SK-N-SH treated with all-trans-retinoic acid at 6 μM for 48 hours (cell line): ENCODE results near the gene ATP8B2.
A peak's percentile ranks its signal among the peaks of the same experiment; 100 is the strongest.
"Not testable (repeated sequence)": the region's sequence is repeated elsewhere in the genome, so short reads cannot be mapped to it uniquely, and the experiment has no call there.

Experiments used
- ATAC-seq: fragments of 200-7000 bp; cut with Tn5 transposase; 3 replicates; pipeline ENCODE4 v1.9.1; 2020; ENCODE audit warnings: mild to moderate bottlenecking, moderate library complexity
- ARNTL ChIP-seq: fragments of 450-650 bp; formaldehyde crosslinking; IDR thresholded peaks from 2 replicates; pipeline ENCODE4 v1.5.0; 2020; ENCODE audit warnings: low read depth, mild to moderate bottlenecking, moderate library complexity, borderline replicate concordance
- BACH2 ChIP-seq: fragments of 250-450 bp; sonication (Bioruptor Pico); IDR thresholded peaks from 2 replicates; pipeline ENCODE4 v1.9.0; 2021; ENCODE audit warnings: mild to moderate bottlenecking, borderline replicate concordance
- CREB5 ChIP-seq: fragments of 250-450 bp; sonication (Bioruptor Pico); IDR thresholded peaks from 2 replicates; pipeline ENCODE4 v1.5.1; 2020; ENCODE audit warnings: low read depth, mild to moderate bottlenecking, moderate library complexity
- ESRRG ChIP-seq: fragments of 250-450 bp; sonication (Bioruptor Pico); IDR thresholded peaks from 2 replicates; pipeline ENCODE4 v1.6.1; 2021; ENCODE audit warnings: mild to moderate bottlenecking
- GLIS3 ChIP-seq: fragments of 250-450 bp; sonication (Bioruptor Pico); IDR thresholded peaks from 2 replicates; pipeline ENCODE4 v1.5.0; 2020; ENCODE audit warnings: mild to moderate bottlenecking, moderate library complexity
- OSR1 ChIP-seq: fragments of 250-450 bp; sonication (Bioruptor Pico); IDR thresholded peaks from 2 replicates; pipeline ENCODE4 v1.8.0; 2022; ENCODE audit warnings: moderate library complexity, mild to moderate bottlenecking, inconsistent platforms
- PPARA ChIP-seq: fragments of 250-450 bp; sonication (Bioruptor Pico); IDR thresholded peaks from 2 replicates; pipeline ENCODE4 v1.5.0; 2020; ENCODE audit warnings: mild to moderate bottlenecking, borderline replicate concordance
- RARB ChIP-seq: fragments of 250-450 bp; sonication (Bioruptor Pico); IDR thresholded peaks from 2 replicates; pipeline ENCODE4 v1.8.0; 2021; ENCODE audit warnings: mild to moderate bottlenecking, moderate library complexity
- TCF4 ChIP-seq: fragments of 250-450 bp; sonication (Bioruptor Pico); IDR thresholded peaks from 2 replicates; pipeline ENCODE4 v1.8.0; 2021; ENCODE audit warnings: mild to moderate bottlenecking, moderate library complexity, borderline replicate concordance
- TOX ChIP-seq: fragments of 250-450 bp; sonication (Bioruptor Pico); IDR thresholded peaks from 2 replicates; pipeline ENCODE4 v1.8.0; 2021; ENCODE audit warnings: mild to moderate bottlenecking, moderate library complexity, borderline replicate concordance
- ZC3H10 ChIP-seq: fragments of 250-450 bp; sonication (Bioruptor Pico); IDR thresholded peaks from 2 replicates; pipeline ENCODE4 v1.5.1; 2021; ENCODE audit warnings: mild to moderate bottlenecking, moderate library complexity
- ZFP3 ChIP-seq: fragments of 250-450 bp; sonication (Bioruptor Pico); IDR thresholded peaks from 2 replicates; pipeline ENCODE4 v1.5.0; 2020; ENCODE audit warnings: mild to moderate bottlenecking, moderate library complexity
- ZFP30 ChIP-seq: fragments of 450-650 bp; formaldehyde crosslinking; IDR thresholded peaks from 2 replicates; pipeline ENCODE4 v1.5.0; 2022; ENCODE audit warnings: mild to moderate bottlenecking, moderate library complexity
- ZNF70 ChIP-seq: fragments of 450-650 bp; formaldehyde crosslinking; IDR thresholded peaks from 2 replicates; pipeline ENCODE4 v1.5.0; 2020; ENCODE audit warnings: mild to moderate bottlenecking, moderate library complexity
- TF ChIP-seq, protein P1 (sequence below): fragments of 250-450 bp; sonication (Bioruptor Pico); IDR thresholded peaks from 2 replicates; pipeline ENCODE4 v1.8.0; 2021; ENCODE audit warnings: low read depth, mild to moderate bottlenecking, moderate library complexity, borderline replicate concordance
- TF ChIP-seq, protein P2 (sequence below): fragments of 250-450 bp; sonication (Bioruptor Pico); IDR thresholded peaks from 2 replicates; pipeline ENCODE4 v1.5.1; 2021; ENCODE audit warnings: mild to moderate bottlenecking, moderate library complexity
- TF ChIP-seq, protein P3 (sequence below): fragments of 250-450 bp; sonication (Bioruptor Pico); IDR thresholded peaks from 2 replicates; pipeline ENCODE4 v1.8.0; 2020; ENCODE audit warnings: mild to moderate bottlenecking, moderate library complexity, borderline replicate concordance
- TF ChIP-seq, protein P4 (sequence below): fragments of 250-450 bp; sonication (Bioruptor Pico); IDR thresholded peaks from 2 replicates; pipeline ENCODE4 v1.5.0; 2020; ENCODE audit warnings: mild to moderate bottlenecking, moderate library complexity

ATP8B2 gene

DNA sequence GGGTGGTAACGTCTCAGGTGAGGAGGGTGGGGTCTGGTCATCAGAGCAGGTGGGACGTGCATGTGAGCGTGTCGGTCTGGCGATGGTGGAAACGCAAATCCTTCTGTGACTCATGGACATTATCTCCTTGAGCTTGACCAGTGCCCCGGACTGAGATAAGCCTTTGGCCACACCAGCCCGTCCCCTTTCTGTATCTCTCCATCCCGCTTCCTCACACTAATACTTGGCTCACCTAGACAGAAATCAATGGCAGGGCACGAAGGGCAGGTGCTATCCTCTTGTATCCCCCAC, 12.3 kb upstream of the ATP8B2 start:
- no peak for ATAC-seq
- TF ChIP-seq PPARA (no peak), ZFP3 (CRISPR knock-in tag) (no peak), BACH2 (CRISPR knock-in tag) (no peak), ZFP30 (no peak), ESRRG (CRISPR knock-in tag) (no peak), RARB (CRISPR knock-in tag) (no peak), ZNF70 (no peak), OSR1 (CRISPR knock-in tag) (no peak), TCF4 (CRISPR knock-in tag) (no peak), ARNTL (CRISPR knock-in tag) (no peak)
- TF ChIP-seq, protein P1, sequence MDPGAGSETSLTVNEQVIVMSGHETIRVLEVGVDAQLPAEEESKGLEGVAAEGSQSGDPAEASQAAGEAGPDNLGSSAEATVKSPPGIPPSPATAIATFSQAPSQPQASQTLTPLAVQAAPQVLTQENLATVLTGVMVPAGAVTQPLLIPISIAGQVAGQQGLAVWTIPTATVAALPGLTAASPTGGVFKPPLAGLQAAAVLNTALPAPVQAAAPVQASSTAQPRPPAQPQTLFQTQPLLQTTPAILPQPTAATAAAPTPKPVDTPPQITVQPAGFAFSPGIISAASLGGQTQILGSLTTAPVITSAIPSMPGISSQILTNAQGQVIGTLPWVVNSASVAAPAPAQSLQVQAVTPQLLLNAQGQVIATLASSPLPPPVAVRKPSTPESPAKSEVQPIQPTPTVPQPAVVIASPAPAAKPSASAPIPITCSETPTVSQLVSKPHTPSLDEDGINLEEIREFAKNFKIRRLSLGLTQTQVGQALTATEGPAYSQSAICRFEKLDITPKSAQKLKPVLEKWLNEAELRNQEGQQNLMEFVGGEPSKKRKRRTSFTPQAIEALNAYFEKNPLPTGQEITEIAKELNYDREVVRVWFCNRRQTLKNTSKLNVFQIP, result no peak
- TF ChIP-seq, protein P2, sequence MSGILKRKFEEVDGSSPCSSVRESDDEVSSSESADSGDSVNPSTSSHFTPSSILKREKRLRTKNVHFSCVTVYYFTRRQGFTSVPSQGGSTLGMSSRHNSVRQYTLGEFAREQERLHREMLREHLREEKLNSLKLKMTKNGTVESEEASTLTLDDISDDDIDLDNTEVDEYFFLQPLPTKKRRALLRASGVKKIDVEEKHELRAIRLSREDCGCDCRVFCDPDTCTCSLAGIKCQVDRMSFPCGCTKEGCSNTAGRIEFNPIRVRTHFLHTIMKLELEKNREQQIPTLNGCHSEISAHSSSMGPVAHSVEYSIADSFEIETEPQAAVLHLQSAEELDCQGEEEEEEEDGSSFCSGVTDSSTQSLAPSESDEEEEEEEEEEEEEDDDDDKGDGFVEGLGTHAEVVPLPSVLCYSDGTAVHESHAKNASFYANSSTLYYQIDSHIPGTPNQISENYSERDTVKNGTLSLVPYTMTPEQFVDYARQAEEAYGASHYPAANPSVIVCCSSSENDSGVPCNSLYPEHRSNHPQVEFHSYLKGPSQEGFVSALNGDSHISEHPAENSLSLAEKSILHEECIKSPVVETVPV (CRISPR knock-in tag), result no peak

GRCh38 chr1:154314226-154314625, 11.1 kb upstream of the ATP8B2 start:
- ATAC-seq, result not testable (repeated sequence)

- TF ChIP-seq TCF4 (CRISPR knock-in tag), result no peak
- no peak for TF ChIP-seq RARB (CRISPR knock-in tag)
- no peak for TF ChIP-seq GLIS3 (CRISPR knock-in tag)
- ATAC-seq, result no peak
Observed at GRCh38 chr1:154316704-154317103, 8.6 kb upstream of the ATP8B2 start.

- TF ChIP-seq BACH2 (CRISPR knock-in tag) (no peak), CREB5 (CRISPR knock-in tag) (no peak), OSR1 (CRISPR knock-in tag) (no peak), TOX (CRISPR knock-in tag) (no peak), ARNTL (CRISPR knock-in tag) (no peak), ZFP30 (no peak), GLIS3 (CRISPR knock-in tag) (no peak), RARB (CRISPR knock-in tag) (no peak), ZC3H10 (CRISPR knock-in tag) (no peak), TCF4 (CRISPR knock-in tag) (no peak), PPARA (no peak)
- TF ChIP-seq, protein P2 (CRISPR knock-in tag), result no peak
- TF ChIP-seq, protein P3, sequence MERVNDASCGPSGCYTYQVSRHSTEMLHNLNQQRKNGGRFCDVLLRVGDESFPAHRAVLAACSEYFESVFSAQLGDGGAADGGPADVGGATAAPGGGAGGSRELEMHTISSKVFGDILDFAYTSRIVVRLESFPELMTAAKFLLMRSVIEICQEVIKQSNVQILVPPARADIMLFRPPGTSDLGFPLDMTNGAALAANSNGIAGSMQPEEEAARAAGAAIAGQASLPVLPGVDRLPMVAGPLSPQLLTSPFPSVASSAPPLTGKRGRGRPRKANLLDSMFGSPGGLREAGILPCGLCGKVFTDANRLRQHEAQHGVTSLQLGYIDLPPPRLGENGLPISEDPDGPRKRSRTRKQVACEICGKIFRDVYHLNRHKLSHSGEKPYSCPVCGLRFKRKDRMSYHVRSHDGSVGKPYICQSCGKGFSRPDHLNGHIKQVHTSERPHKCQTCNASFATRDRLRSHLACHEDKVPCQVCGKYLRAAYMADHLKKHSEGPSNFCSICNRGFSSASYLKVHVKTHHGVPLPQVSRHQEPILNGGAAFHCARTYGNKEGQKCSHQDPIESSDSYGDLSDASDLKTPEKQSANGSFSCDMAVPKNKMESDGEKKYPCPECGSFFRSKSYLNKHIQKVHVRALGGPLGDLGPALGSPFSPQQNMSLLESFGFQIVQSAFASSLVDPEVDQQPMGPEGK (CRISPR knock-in tag), result no peak
- TF ChIP-seq, protein P4, sequence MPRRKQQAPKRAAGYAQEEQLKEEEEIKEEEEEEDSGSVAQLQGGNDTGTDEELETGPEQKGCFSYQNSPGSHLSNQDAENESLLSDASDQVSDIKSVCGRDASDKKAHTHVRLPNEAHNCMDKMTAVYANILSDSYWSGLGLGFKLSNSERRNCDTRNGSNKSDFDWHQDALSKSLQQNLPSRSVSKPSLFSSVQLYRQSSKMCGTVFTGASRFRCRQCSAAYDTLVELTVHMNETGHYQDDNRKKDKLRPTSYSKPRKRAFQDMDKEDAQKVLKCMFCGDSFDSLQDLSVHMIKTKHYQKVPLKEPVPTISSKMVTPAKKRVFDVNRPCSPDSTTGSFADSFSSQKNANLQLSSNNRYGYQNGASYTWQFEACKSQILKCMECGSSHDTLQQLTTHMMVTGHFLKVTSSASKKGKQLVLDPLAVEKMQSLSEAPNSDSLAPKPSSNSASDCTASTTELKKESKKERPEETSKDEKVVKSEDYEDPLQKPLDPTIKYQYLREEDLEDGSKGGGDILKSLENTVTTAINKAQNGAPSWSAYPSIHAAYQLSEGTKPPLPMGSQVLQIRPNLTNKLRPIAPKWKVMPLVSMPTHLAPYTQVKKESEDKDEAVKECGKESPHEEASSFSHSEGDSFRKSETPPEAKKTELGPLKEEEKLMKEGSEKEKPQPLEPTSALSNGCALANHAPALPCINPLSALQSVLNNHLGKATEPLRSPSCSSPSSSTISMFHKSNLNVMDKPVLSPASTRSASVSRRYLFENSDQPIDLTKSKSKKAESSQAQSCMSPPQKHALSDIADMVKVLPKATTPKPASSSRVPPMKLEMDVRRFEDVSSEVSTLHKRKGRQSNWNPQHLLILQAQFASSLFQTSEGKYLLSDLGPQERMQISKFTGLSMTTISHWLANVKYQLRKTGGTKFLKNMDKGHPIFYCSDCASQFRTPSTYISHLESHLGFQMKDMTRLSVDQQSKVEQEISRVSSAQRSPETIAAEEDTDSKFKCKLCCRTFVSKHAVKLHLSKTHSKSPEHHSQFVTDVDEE, result no peak
- 0 out of 3 replicates have a peak, but pooled peaks have one; percentile 19 for ATAC-seq
Observed at GRCh38 chr1:154318386-154318785, 6.9 kb upstream of the ATP8B2 start.
